Hypothalamus (tissue), 51 donors: ENCODE measurements around the gene INPP5D.
"Not testable (repeated sequence)": the region's sequence is repeated elsewhere in the genome, so short reads cannot be mapped to it uniquely, and the experiment has no call there.

Source experiments
- DNase-seq, 51 donors: peaks; one replicate each; lab custom pipeline; 2025; lab: John Stamatoyannopoulos, UW

The INPP5D gene

GRCh38 chr2:233112776-233113452 is 52.8 kb downstream of the INPP5D start:
- DNase-seq: no peak

DNA sequence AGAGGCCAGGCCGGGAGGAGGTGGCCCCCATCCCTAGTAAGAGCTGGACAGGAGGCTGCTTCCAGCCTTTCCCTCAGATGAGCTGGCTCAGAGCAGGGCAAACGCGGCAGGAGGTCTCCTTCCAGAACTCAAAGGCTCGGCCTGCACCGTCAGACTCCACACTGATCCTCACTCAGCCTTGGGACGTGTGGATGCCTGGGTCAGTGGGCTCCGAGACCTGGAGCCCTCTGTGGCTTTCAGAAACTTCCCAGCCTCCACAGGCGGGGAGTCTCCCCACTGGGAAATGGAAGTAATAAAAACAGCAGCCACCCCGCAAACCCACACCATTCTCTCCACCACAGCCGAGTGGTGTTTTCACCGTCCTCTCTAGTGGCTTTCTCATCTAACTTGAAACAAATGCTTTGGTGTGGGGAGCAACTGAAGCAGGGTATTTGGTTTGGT is 54.3 kb downstream of the INPP5D start:
- DNase-seq: no peak

DNA sequence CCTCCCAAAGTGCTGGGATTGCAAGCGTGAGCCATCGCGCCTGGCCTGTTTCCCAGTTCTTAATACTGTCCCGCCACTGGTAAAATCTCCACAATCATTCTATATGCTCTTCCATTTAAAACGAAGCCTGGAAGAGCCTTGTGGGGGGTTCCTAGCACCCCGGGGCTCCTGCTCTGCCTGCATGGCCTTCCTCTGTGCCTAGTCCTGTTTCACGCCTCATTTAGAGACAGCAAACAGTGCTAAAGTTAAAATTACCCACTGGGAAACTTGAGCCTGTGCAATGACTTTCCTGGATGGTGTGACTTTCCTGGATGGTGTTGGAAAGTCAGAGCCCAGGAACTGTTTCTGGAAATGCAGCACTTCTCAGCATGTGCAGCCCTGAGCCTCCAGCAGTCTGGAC is 55.0 kb downstream of the INPP5D start:
- no peak for DNase-seq

- DNase-seq: no peak
These were observed 55.6 kb downstream of the INPP5D start for GRCh38 chr2:233115741-233116140.

- peak in 2 of 51 donors; percentile 24 to 33 for DNase-seq
These were observed 56.8 kb downstream of the INPP5D start for GRCh38 chr2:233116946-233117345.

DNA sequence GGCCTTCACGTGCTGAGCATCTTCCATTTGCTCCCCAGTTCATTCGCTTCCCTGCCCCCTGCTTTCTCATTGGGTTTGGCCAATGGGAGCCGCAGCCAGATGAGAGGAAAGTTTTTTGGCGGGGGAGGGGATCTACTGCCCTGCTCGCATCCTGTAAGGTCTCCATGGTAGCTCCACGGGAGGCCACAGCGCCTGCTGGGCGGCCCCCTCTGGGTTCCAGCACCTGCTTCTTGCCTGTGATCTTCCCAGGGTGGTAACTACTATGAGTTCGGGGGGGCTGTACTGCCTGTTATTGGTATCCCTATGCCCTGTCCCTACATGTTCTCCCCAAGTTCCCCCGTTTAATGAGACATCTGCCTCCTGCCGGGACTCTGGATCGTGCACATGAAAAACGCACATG is 57.2 kb downstream of the INPP5D start:
- DNase-seq: no peak

GRCh38 chr2:233117811-233118647 is 57.9 kb downstream of the INPP5D start:
- DNase-seq: no peak

- no peak for DNase-seq
These were observed 58.5 kb downstream of the INPP5D start for GRCh38 chr2:233118648-233119000.

GRCh38 chr2:233119123-233119522 is 59.0 kb downstream of the INPP5D start:
- DNase-seq: no peak

DNA sequence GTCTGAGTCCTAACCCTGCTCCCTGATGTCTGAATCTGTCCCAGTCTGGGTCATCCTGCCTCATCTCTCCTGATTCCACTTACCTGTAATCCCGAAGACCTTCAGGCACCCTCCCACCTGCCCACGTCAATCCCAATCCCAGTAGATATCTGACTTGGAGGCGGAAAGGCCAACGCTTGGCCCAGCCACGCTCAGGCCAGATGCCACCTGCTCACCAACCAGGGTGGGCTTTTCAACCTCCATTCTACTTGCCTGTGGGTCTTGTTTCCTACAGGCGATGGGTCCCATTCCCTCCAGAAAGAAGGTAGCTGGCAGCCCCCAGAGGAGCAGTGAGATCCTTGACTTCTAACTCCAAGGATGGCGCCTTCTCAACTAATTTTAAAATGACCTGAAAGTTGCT is 59.7 kb downstream of the INPP5D start:
- DNase-seq: no peak

DNA sequence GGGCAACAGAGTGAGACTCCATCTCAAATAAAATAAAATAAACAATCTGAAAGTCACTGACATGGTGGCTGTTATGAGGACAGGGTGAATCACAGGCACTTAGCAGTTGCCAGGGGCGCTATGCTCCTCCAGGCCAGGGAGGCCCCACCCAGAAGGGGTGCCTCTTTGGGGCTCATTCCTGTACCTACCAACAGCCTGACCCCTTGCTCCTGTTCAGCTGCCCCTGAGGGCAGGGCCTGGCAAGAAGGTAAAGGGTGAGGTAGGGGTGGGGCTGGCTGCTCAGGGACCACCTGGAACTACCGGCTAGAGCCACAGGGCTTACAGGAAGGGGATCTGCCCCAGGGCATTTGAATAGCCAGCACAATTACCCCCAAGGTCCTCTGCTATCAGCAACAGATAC is 60.3 kb downstream of the INPP5D start:
- DNase-seq: no peak

- DNase-seq: no peak
These were observed 61.7 kb downstream of the INPP5D start for GRCh38 chr2:233121856-233122255.

DNA sequence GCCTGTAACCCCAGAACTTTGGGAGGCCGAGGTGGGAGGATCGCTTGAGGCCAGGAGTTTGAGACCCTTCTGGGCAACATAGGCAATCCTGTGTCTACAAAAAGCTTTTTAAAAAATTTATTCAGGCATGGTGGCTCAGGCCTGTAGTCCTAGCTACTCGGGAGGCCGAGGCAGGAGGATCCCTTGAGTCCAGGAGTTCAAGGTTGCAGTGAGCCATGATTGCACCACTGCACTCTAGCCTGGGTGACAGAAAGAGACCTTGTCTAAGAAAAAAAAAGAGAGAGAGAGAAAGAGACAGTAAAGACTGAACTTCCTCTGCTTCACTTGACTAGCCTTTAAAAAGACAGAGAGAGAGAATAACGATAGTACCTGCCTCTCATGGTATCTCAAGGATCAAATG is 62.4 kb downstream of the INPP5D start:
- no peak for DNase-seq

DNA sequence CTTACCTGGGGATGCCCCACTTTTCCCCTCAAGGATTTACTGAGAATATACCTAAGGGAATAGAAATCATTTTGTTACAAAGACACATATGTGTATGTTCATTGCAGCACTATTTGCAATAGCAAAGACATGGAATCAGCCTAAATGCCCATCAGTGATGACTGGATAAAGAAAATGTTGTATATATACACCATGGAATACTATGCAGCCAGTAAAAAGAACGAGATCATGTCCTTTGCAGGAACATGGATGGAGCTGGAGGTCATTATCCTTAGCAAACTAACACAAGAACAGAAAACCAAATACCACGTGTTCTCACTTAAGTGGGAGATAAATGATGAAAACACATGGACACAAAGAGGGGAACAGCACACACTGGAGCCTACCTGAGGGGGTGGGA is 63.4 kb downstream of the INPP5D start:
- DNase-seq: not testable (repeated sequence)

- DNase-seq: peak in 6 of 51 donors; percentile 12 to 47 (median 26)
These were observed 64.4 kb downstream of the INPP5D start for GRCh38 chr2:233124421-233125080.

DNA sequence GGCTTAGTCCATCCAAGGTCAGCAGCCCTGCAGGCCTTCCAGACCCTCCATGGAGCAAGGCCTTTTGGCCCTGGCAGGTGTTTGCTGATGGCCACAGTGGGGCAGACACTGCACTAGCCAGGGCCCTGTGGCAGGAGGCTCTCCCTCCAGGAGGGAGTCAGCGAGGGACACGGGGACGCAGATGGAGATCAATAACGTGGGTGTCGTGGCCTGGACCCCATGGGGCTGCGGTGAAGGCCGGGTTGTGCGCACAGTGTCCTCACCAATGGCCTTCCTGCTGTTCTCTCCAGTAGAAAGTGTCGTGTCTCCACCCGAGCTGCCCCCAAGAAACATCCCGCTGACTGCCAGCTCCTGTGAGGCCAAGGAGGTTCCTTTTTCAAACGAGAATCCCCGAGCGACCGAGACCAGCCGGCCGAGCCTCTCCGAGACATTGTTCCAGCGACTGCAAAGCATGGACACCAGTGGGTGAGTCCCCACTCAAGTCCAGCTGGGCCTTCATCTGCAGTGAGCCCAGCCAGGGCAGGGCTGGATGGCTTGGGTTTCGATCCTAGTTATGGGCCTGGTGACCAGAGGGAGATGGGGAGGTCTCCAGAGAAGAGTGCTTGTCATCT is 65.4 kb downstream of the INPP5D start:
- no peak for DNase-seq

- no peak for DNase-seq
These were observed 69.3 kb downstream of the INPP5D start for GRCh38 chr2:233129351-233129978.

- no peak for DNase-seq
These were observed 69.9 kb downstream of the INPP5D start for GRCh38 chr2:233130024-233130423.

- no peak for DNase-seq
These were observed 70.4 kb downstream of the INPP5D start for GRCh38 chr2:233130481-233131020.

- no peak for DNase-seq
These were observed 72.0 kb downstream of the INPP5D start for GRCh38 chr2:233131936-233132720.
